ENCODE measurements around the gene C16orf96. TPM values are rescaled to one million over a fixed set of nuclear protein-coding genes. Genes with fewer than 3 reads are reported as not detected.

The C16orf96 gene
- total RNA-seq, 2 experiments from 2014 or later: 0.16 to 0.32 TPM

DNA sequence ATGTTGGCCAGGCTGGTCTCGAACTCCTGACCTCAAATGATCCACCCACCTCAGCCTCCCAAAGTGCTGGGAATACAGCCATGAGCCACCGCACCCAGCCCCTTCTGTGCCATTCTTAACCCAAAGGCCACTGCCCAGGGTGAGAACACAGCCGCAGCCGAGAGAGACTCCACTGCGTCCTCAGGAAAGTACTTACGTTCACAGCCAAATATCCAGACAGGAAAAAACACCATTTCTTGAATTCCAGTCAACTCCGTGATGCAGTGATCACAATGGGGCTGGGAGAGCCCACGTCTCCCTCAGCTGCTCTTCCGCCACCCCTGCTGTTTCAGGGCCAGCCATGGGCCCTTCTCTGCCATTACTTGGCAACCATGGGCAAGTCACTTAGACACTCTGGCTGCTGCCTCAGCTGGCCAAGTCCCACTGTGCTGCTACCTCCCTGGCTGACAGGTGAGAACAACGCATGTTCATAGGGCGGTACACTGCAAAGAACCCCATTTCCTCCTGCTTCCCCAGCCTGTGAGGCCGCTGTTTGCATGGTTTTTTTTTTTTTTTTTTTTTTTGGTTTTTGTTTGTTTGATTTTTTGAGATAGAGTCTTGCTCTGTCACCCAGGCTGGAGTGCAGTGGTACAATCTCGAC lies 21.9 kb upstream of the C16orf96 start:
- POLR2A ChIA-PET: interaction anchor here (0.9 kb wide), 1 partner anchor 91 kb away, joined by 3 read pairs; no protein-coding TSS in a partner anchor
- DNase-seq (no peak), ATAC-seq (no peak)
- no peaks in the 10 kb centered on the region for H3K9me3 Mint-ChIP-seq
- peaks cover 54% of the 10 kb centered on the region for H3K4me1 Mint-ChIP-seq (ENCODE audit: low read depth)
- CTCF ChIA-PET: interaction anchor here (1.0 to 3.4 kb wide), 2 partner anchors 20 to 29 kb away, joined by 3 to 17 read pairs; no protein-coding TSS in a partner anchor
- TF ChIP-seq, protein P1, sequence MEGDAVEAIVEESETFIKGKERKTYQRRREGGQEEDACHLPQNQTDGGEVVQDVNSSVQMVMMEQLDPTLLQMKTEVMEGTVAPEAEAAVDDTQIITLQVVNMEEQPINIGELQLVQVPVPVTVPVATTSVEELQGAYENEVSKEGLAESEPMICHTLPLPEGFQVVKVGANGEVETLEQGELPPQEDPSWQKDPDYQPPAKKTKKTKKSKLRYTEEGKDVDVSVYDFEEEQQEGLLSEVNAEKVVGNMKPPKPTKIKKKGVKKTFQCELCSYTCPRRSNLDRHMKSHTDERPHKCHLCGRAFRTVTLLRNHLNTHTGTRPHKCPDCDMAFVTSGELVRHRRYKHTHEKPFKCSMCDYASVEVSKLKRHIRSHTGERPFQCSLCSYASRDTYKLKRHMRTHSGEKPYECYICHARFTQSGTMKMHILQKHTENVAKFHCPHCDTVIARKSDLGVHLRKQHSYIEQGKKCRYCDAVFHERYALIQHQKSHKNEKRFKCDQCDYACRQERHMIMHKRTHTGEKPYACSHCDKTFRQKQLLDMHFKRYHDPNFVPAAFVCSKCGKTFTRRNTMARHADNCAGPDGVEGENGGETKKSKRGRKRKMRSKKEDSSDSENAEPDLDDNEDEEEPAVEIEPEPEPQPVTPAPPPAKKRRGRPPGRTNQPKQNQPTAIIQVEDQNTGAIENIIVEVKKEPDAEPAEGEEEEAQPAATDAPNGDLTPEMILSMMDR (IDR thresholded peaks at IDR 0.05): no peak
- no peaks in the 10 kb centered on the region for H3K27me3 Mint-ChIP-seq
- H3K4me3 Mint-ChIP-seq: no peak overlapping the region
- intact Hi-C loops (cut with micrococcal nuclease): no loop called here
- peak overlapping the region; percentile 68 for H3K27ac Mint-ChIP-seq
- peaks cover 23% of the 10 kb centered on the region for H3K36me3 Mint-ChIP-seq (ENCODE audit: low read depth)

DNA sequence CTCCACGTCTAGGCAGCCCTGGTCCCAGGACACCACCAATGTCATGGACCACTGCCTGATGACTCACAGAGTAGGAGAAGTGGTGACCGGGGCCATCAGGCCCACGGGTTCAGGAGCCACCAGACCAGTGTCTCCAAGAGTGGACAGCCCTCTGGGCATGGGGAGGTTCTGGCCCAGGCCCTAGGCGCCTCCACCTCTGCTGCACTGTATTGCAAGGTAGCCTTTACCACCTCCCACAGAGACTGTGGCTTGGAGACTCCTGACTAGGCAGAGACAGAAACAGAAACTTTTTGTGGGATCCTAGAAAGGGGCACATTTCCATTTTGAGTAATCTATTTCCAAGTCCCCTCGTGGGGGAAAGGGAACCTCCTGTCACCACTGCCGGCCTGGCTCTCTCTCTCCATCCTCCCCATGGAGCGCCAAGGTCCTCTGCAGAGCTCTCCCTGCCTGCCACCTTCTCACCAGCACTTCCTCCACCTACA lies 20.5 kb upstream of the C16orf96 start:
- H3K36me3 Mint-ChIP-seq (ENCODE audit: low read depth): peaks cover 28% of the 10 kb centered on the region
- peak; percentile 45 for ATAC-seq
- ChIA-PET POLR2A (interaction anchor here (0.8 to 1.8 kb wide), 5 partner anchors 28 to 159 kb away, joined by 3 to 4 read pairs (median 3); no protein-coding TSS in a partner anchor), CTCF (interaction anchor here (0.7 to 15.8 kb wide), 6 partner anchors 13 to 50 kb away, joined by 3 to 174 read pairs (median 4); no protein-coding TSS in a partner anchor)
- TF ChIP-seq, protein P1 (IDR thresholded peaks at IDR 0.05): no peak
- no peaks in the 10 kb centered on the region for H3K27me3 Mint-ChIP-seq
- H3K4me1 Mint-ChIP-seq (ENCODE audit: low read depth): peaks cover 42% of the 10 kb centered on the region
- intact Hi-C loops (cut with micrococcal nuclease): loop anchor here (5.0 kb wide), 1 partner anchor 58 kb away; the partner anchor contains the start of gene HMOX2
- H3K9me3 Mint-ChIP-seq: peaks cover 6% of the 10 kb centered on the region
- peak; percentile 57 for DNase-seq
- H3K4me3 Mint-ChIP-seq: peak overlapping the region; percentile 29
- H3K27ac Mint-ChIP-seq: peak overlapping the region; percentile 83

DNA sequence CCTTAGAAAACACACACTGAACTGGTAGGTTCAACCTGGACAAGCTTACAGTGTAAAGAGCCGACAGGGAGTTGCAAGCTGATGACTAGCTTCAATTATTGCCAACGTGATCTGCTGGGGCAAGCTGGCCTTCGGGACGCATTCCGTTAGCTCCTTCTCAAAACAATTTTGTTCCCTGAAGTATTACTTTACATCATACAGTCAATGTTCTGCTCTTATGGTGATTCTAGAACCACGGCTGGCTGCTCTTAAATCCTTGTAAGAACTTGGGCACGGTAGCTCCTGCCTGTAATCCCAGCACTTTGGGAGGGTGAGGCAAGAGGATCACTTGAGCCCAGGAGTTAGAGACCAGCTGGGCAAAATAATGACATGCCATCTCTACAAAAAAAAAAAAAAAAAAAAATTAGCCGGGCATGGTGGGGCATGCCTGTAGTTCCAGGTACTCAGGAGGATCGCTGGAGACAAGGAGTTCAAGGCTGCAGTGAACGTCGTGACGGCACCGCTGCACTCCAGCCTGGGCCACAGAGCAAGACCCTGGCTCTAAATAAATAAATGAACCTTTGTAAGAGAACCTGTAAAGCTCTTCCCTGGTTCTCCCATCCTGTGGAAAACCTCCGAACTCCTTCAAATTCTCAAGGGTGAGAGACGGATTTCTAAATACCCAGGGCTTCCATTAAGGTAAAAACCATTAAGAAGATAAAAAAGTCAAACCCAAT lies 19.6 kb upstream of the C16orf96 start:
- TF ChIP-seq, protein P1 (IDR thresholded peaks at IDR 0.05): no peak
- intact Hi-C loops (cut with micrococcal nuclease): loop anchor here (5.0 kb wide), 1 partner anchor 59 kb away; the partner anchor contains the start of gene HMOX2
- Mint-ChIP-seq H3K27me3 (no peaks in the 10 kb centered on the region), H3K9me3 (peaks cover 6% of the 10 kb centered on the region), H3K27ac (peak overlapping the region; percentile 83), H3K4me1 (ENCODE audit: low read depth) (peaks cover 40% of the 10 kb centered on the region), H3K36me3 (ENCODE audit: low read depth) (peaks cover 26% of the 10 kb centered on the region), H3K4me3 (peak overlapping the region; percentile 62)
- POLR2A ChIA-PET: interaction anchor here (0.8 to 1.8 kb wide), 5 partner anchors 29 to 158 kb away, joined by 3 to 4 read pairs (median 3); no protein-coding TSS in a partner anchor
- DNase-seq (no peak), ATAC-seq (no peak)
- CTCF ChIA-PET: interaction anchor here (0.7 to 15.8 kb wide), 7 partner anchors 12 to 59 kb away, joined by 3 to 174 read pairs (median 4); no protein-coding TSS in a partner anchor

- Mint-ChIP-seq H3K4me3 (peak overlapping the region; percentile 62), H3K36me3 (ENCODE audit: low read depth) (peaks cover 20% of the 10 kb centered on the region), H3K4me1 (ENCODE audit: low read depth) (peaks cover 37% of the 10 kb centered on the region), H3K27me3 (no peaks in the 10 kb centered on the region), H3K9me3 (peaks cover 6% of the 10 kb centered on the region), H3K27ac (peak overlapping the region; percentile 17)
- DNase-seq: no peak
- peak; percentile 31 for ATAC-seq
- ChIA-PET CTCF (interaction anchor here (1.2 to 15.8 kb wide), 6 partner anchors 10 to 78 kb away, joined by 3 to 174 read pairs (median 4); no protein-coding TSS in a partner anchor), POLR2A (interaction anchor here (0.6 to 1.1 kb wide), 3 partner anchors 8 to 210 kb away, joined by 3 read pairs; no protein-coding TSS in a partner anchor)
- intact Hi-C loops (cut with micrococcal nuclease): loop anchor here (5.0 kb wide), 1 partner anchor 60 kb away; the partner anchor contains the start of gene HMOX2
- TF ChIP-seq, protein P1 (IDR thresholded peaks at IDR 0.05): no peak
Observed at GRCh38 chr16:4537376-4538343, 18.5 kb upstream of the C16orf96 start.
